Fibroblast of lung (primary cell): Measurements from ENCODE around the gene APOBEC3F. TPM values are rescaled to one million over a fixed set of nuclear protein-coding genes. Genes with fewer than 3 reads are reported as not detected.
"Not testable (repeated sequence)": the region's sequence is repeated elsewhere in the genome, so short reads cannot be mapped to it uniquely, and the experiment has no call there.

Source experiments
- DNase-seq, 2 donors: peaks; one replicate each; pipeline versions ENCODE4 v3.0.0 to v3.0.0-alpha.2; 2010; ENCODE audit warnings: low read depth in 2 of 2
- H2AFZ ChIP-seq: 2 replicates; pipeline ENCODE4 v1.5.1; 2012; ENCODE audit warnings: low read length, control low read depth, inconsistent platforms
- H3K27ac ChIP-seq: 2 replicates; pipeline ENCODE4 v1.5.1; 2011; ENCODE audit warnings: low read length, control low read depth; ENCODE audit not compliant: insufficient read depth
- H3K27me3 ChIP-seq: 2 replicates; pipeline ENCODE4 v1.5.1; 2011; ENCODE audit warnings: mild to moderate bottlenecking, low read length; ENCODE audit not compliant: control insufficient read depth, insufficient read depth
- H3K36me3 ChIP-seq: 2 replicates; pipeline ENCODE4 v1.5.1; 2011; ENCODE audit warnings: low read length; ENCODE audit not compliant: control insufficient read depth, insufficient read depth
- H3K4me1 ChIP-seq: 2 replicates; pipeline ENCODE4 v1.5.1; 2011; ENCODE audit warnings: low read length; ENCODE audit not compliant: control insufficient read depth, insufficient read depth; ENCODE audit errors: extremely low read depth
- H3K4me2 ChIP-seq: 2 replicates; pipeline ENCODE4 v1.5.1; 2011; ENCODE audit warnings: low read length, control low read depth; ENCODE audit not compliant: insufficient read depth; ENCODE audit errors: extremely low read depth
- H3K4me3 ChIP-seq, 4 experiments: fragments of 200-600 bp in 1 of 4; sonication (generic) in 1 of 4; replicated peaks in 1 of 4; 2 replicates each; pipeline ENCODE4 v1.5.1; 2011 to 2016; ENCODE audit warnings: low read length in 4 of 4, low read depth in 3 of 4, mild to moderate bottlenecking in 3 of 4, control low read depth in 2 of 4, inconsistent platforms in 1 of 4, mixed read lengths in 1 of 4; ENCODE audit not compliant: insufficient read depth in 1 of 4; ENCODE audit errors: control extremely low read depth in 1 of 4
- H3K79me2 ChIP-seq: 2 replicates; pipeline ENCODE4 v1.5.1; 2012; ENCODE audit warnings: mild to moderate bottlenecking, low read length, inconsistent platforms; ENCODE audit not compliant: control insufficient read depth, insufficient read depth
- H3K9ac ChIP-seq: 2 replicates; pipeline ENCODE4 v1.5.1; 2011; ENCODE audit warnings: mild to moderate bottlenecking, low read length, control low read depth; ENCODE audit not compliant: insufficient read depth
- H3K9me3 ChIP-seq: 2 replicates; pipeline ENCODE4 v1.5.1; 2012; ENCODE audit warnings: low read depth, low read length; ENCODE audit not compliant: control insufficient read depth, insufficient read depth
- H4K20me1 ChIP-seq: 2 replicates; pipeline ENCODE4 v1.5.1; 2011; ENCODE audit warnings: low read length; ENCODE audit not compliant: control insufficient read depth, insufficient read depth; ENCODE audit errors: extremely low read depth
- EZH2 ChIP-seq: IDR thresholded peaks from 2 replicates; pipeline ENCODE4 v1.5.1; 2012; ENCODE audit warnings: low read length, control low read depth, mild to moderate bottlenecking; ENCODE audit errors: missing control alignments
- polyA minus RNA-seq: library from RNA; depleted of rRNA, polyadenylated mRNA; stranded (reverse); fragments of >200 nt; gene quantifications from 2 replicates; pipeline ENCODE4 v1.2.3, GENCODE V29; 2011; ENCODE audit warnings: low replicate concordance
- polyA plus RNA-seq, 2 donors: library from polyadenylated mRNA; depleted of rRNA in 1 of 2; stranded (reverse) in 1 of 2; unstranded in 1 of 2; fragments of >200 nt; gene quantifications; 2 replicates each; pipeline ENCODE4 v1.2.1, GENCODE V29; 2011 to 2012; ENCODE audit warnings: missing spikeins in 1 of 2
- total RNA-seq: library from RNA; depleted of rRNA; stranded (reverse); fragments of >200 nt; gene quantifications from 2 replicates; pipeline ENCODE4 v1.2.1, GENCODE V29; 2014
- TF ChIP-seq, protein P1 (sequence below), 2 donors: IDR thresholded peaks in 1 of 2; conservative IDR thresholded peaks in 1 of 2; 1 replicate in 1 of 2; 2 replicates in 1 of 2; pipeline ENCODE4 v1.5.1; 2011 to 2012; ENCODE audit warnings: low read length in 2 of 2, control low read depth in 1 of 2, inconsistent platforms in 1 of 2, low read depth in 1 of 2, mild to moderate bottlenecking in 1 of 2

The APOBEC3F gene
- total RNA-seq (6.2 and 7.8 TPM in 2 replicates), polyA plus RNA-seq (6.3 and 7.0 TPM in 2 replicates), polyA minus RNA-seq (39.6 and 59.0 TPM in 2 replicates)
- polyA plus RNA-seq (2012), result 10.1 and 11.9 TPM in 2 replicates

DNA sequence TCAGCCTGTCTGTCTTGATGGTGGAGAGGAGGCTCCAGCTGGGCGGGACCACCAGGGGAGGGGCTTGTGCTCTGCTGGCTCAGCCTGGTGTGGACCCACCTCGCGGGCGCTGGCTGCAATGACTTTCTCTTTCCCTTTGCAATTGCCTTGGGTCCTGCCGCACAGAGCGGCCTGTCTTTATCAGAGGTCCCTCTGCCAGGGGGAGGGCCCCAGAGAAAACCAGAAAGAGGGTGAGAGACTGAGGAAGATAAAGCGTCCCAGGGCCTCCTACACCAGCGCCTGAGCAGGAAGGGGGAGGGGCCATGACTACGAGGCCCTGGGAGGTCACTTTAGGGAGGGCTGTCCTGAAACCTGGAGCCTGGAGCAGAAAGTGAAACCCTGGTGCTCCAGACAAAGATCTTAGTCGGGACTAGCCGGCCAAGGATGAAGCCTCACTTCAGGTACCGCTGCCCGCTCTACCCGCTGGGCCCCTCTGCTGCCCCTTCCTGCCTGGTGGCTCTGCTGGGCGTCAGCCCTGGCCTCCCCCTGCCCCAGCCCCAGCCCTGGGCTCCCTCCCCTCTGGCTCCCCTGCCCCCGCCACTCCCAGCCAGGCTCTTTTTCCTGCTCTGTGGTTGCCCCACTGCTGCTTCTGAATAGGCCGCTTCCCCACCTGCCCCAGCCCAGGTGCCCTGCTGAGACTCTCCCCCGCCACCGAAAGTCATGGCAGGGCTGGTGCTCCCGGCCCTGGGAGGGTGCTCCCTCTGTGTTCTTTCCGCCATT, at the start of gene APOBEC3F:
Gene APOBEC3F (plus strand): TSS at position 327 of the 759 bp plus-strand sequence. CDS start 97 bp downstream, at position 424.
- H3K27ac ChIP-seq, result not testable (repeated sequence)

DNA sequence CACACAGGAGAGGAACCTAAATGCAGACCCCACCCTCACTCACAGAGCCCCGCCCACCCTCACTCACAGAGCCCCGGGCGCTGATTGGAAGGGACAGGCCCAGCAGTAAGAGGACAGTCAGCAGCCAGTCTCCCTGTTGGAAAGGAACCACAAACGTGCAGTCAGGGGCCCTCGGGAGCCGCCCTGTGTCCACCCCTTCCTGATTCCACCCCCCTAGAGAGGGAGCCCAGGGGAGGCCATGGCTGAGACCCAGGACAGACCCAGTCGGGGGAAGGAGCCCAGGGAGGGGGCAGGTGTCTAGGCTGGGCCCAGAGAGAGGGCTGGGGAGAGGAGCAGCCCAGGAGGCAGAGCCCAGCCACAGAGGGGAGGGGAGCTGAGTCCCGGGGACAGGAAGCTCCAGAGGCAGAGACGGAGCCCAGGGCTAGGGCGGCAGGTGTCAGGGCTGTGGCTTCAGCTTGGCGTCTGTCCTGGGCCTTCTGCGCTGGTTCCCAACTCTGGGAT, 47.7 kb upstream of the APOBEC3F start:
- not testable (repeated sequence) for H3K79me2 ChIP-seq

More for the DNA sequence above, at the start of gene APOBEC3F:
- not testable (repeated sequence) for H3K79me2 ChIP-seq, H3K9me3 ChIP-seq, H3K4me1 ChIP-seq, H3K36me3 ChIP-seq, H3K27me3 ChIP-seq, H4K20me1 ChIP-seq
- Histone ChIP-seq H3K4me2 (peak within 1 kb of the TSS; percentile 75), H3K4me3 (peak within 1 kb of the TSS; percentile 64 to 78 (median 74)), H2AFZ (peak within 1 kb of the TSS; percentile 49), H3K9ac (peak within 1 kb of the TSS; percentile 62)
- peak; percentile 53 to 59 for DNase-seq
- TF ChIP-seq, protein P1, sequence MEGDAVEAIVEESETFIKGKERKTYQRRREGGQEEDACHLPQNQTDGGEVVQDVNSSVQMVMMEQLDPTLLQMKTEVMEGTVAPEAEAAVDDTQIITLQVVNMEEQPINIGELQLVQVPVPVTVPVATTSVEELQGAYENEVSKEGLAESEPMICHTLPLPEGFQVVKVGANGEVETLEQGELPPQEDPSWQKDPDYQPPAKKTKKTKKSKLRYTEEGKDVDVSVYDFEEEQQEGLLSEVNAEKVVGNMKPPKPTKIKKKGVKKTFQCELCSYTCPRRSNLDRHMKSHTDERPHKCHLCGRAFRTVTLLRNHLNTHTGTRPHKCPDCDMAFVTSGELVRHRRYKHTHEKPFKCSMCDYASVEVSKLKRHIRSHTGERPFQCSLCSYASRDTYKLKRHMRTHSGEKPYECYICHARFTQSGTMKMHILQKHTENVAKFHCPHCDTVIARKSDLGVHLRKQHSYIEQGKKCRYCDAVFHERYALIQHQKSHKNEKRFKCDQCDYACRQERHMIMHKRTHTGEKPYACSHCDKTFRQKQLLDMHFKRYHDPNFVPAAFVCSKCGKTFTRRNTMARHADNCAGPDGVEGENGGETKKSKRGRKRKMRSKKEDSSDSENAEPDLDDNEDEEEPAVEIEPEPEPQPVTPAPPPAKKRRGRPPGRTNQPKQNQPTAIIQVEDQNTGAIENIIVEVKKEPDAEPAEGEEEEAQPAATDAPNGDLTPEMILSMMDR (conservative IDR thresholded peaks at IDR 0.05 in 1 of 2, IDR thresholded peaks at IDR 0.05 in 1 of 2; ENCODE audit: low read depth in 1 of 2, low read length in 2 of 2), result peak in 1 of 2 donors; percentile 7

DNA sequence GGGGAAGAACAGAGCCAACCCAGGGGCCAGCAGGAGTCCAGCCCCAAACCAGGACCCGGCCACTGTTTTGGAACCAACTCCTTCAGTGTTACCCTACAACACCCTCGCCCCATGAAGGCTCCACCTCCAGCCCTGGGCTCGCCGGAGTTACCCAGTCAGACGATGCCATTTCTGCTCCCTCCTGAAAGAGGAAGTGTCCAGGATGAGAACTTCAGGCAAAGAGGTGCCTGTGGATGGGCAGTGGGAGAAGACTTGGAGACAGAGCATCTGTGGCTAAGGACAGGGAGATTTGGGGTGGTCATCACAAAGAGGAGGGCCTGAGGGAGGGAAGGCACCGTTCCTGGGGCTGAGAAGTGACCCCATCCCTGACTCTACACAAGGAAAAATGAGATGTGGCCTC, 44.6 kb upstream of the APOBEC3F start:
- H4K20me1 ChIP-seq, result no peaks in the 10 kb centered on the region
- H3K79me2 ChIP-seq, result no peaks in the 10 kb centered on the region
- H3K27me3 ChIP-seq, result peaks cover 6% of the 10 kb centered on the region
- H3K36me3 ChIP-seq, result no peaks in the 10 kb centered on the region
- no peak overlapping the region for H3K4me3 ChIP-seq
- no peak overlapping the region for H3K9ac ChIP-seq
- H2AFZ ChIP-seq, result no peak overlapping the region
- H3K27ac ChIP-seq, result no peak overlapping the region
- TF ChIP-seq, protein P1 (conservative IDR thresholded peaks at IDR 0.05 in 1 of 2, IDR thresholded peaks at IDR 0.05 in 1 of 2; ENCODE audit: low read depth in 1 of 2, low read length in 2 of 2), result no peak
- no peak for TF ChIP-seq EZH2
- H3K4me1 ChIP-seq, result no peaks in the 10 kb centered on the region
- DNase-seq, result no peak
- H3K9me3 ChIP-seq, result no peaks in the 10 kb centered on the region
- no peak overlapping the region for H3K4me2 ChIP-seq

More for the DNA sequence above, 47.7 kb upstream of the APOBEC3F start:
- not testable (repeated sequence) for H3K36me3 ChIP-seq, H3K27ac ChIP-seq, H3K4me1 ChIP-seq, H3K4me3 ChIP-seq, H4K20me1 ChIP-seq, H2AFZ ChIP-seq, DNase-seq, H3K4me2 ChIP-seq, H3K9me3 ChIP-seq, H3K9ac ChIP-seq, H3K27me3 ChIP-seq
